H9 (cell line): ENCODE measurements around the gene PMS1. TPM values are rescaled to one million over a fixed set of nuclear protein-coding genes. Genes with fewer than 3 reads are reported as not detected.

Experiments used
- DNase-seq: peaks from one replicate; pipeline ENCODE4 v3.0.0-alpha.2; 2017
- H2AFZ ChIP-seq: one replicate; pipeline ENCODE4 v1.6.1; 2013; ENCODE audit warnings: mild to moderate bottlenecking, low read length, control low read depth, moderate library complexity
- H2AK5ac ChIP-seq: 2 replicates; pipeline ENCODE4 v1.6.1; 2013; ENCODE audit warnings: low read length, control low read depth, mixed read lengths; ENCODE audit not compliant: insufficient read length
- H2BK120ac ChIP-seq: one replicate; pipeline ENCODE4 v1.6.1; 2013; ENCODE audit warnings: low read depth, mild to moderate bottlenecking, low read length, control low read depth, inconsistent platforms; ENCODE audit not compliant: poor library complexity, severe bottlenecking
- H2BK12ac ChIP-seq: 2 replicates; pipeline ENCODE4 v1.6.1; 2013; ENCODE audit warnings: low read length, control low read depth, mixed read lengths, low read depth; ENCODE audit not compliant: insufficient read length
- H2BK15ac ChIP-seq: 2 replicates; pipeline ENCODE4 v1.6.1; 2013; ENCODE audit warnings: low read depth, low read length, control low read depth
- H2BK20ac ChIP-seq: one replicate; pipeline ENCODE4 v1.6.1; 2013; ENCODE audit warnings: low read depth, mild to moderate bottlenecking, low read length, control low read depth, inconsistent platforms; ENCODE audit not compliant: poor library complexity, severe bottlenecking
- H2BK5ac ChIP-seq: 2 replicates; pipeline ENCODE4 v1.6.1; 2013; ENCODE audit warnings: low read length, control low read depth, mixed read lengths; ENCODE audit not compliant: insufficient read length
- H3K14ac ChIP-seq: 2 replicates; pipeline ENCODE4 v1.6.1; 2013; ENCODE audit warnings: low read length, control low read depth; ENCODE audit not compliant: insufficient read depth
- H3K18ac ChIP-seq: 2 replicates; pipeline ENCODE4 v1.6.1; 2013; ENCODE audit warnings: low read depth, mild to moderate bottlenecking, mixed read lengths, low read length, control low read depth; ENCODE audit not compliant: insufficient read length
- H3K23ac ChIP-seq: 2 replicates; pipeline ENCODE4 v1.6.1; 2013; ENCODE audit warnings: low read length, control low read depth, mixed read lengths, low read depth; ENCODE audit not compliant: insufficient read length
- H3K23me2 ChIP-seq: 2 replicates; pipeline ENCODE4 v1.6.1; 2013; ENCODE audit warnings: low read depth, mild to moderate bottlenecking, mixed read lengths, low read length, control low read depth; ENCODE audit not compliant: insufficient read length, poor library complexity, severe bottlenecking
- H3K27ac ChIP-seq: 2 replicates; pipeline ENCODE4 v1.5.1; 2013; ENCODE audit warnings: low read length, control low read depth, mixed read lengths, low read depth; ENCODE audit not compliant: insufficient read length
- H3K27me3 ChIP-seq: 2 replicates; pipeline ENCODE4 v1.6.1; 2013; ENCODE audit warnings: low read length, control low read depth, inconsistent platforms; ENCODE audit not compliant: insufficient read depth
- H3K4ac ChIP-seq: 2 replicates; pipeline ENCODE4 v1.6.1; 2013; ENCODE audit warnings: low read depth, mild to moderate bottlenecking, control low read depth, inconsistent platforms, low read length, moderate library complexity
- H3K4me1 ChIP-seq: 2 replicates; pipeline ENCODE4 v1.6.1; 2013; ENCODE audit warnings: low read length, control low read depth, inconsistent platforms; ENCODE audit not compliant: insufficient read depth
- H3K4me2 ChIP-seq: 2 replicates; pipeline ENCODE4 v1.6.1; 2013; ENCODE audit warnings: low read length, control low read depth, mixed read lengths; ENCODE audit not compliant: insufficient read length, insufficient read depth
- H3K56ac ChIP-seq: 2 replicates; pipeline ENCODE4 v1.6.1; 2013; ENCODE audit warnings: low read depth, mild to moderate bottlenecking, mixed read lengths, low read length, control low read depth; ENCODE audit not compliant: insufficient read length
- H3K79me1 ChIP-seq: 2 replicates; pipeline ENCODE4 v1.6.1; 2013; ENCODE audit warnings: low read depth, mild to moderate bottlenecking, moderate library complexity, low read length, control low read depth, inconsistent platforms; ENCODE audit not compliant: insufficient read depth, poor library complexity, severe bottlenecking
- H3K79me2 ChIP-seq: 2 replicates; pipeline ENCODE4 v1.6.1; 2013; ENCODE audit warnings: low read length, control low read depth, inconsistent platforms; ENCODE audit not compliant: insufficient read depth
- H3K9ac ChIP-seq: 2 replicates; pipeline ENCODE4 v1.6.1; 2013; ENCODE audit warnings: low read length, control low read depth, mixed read lengths; ENCODE audit not compliant: insufficient read length; ENCODE audit errors: extremely low read depth
- H3K9me3 ChIP-seq: one replicate; pipeline ENCODE4 v1.6.1; 2013; ENCODE audit warnings: low read depth, low read length, inconsistent platforms; ENCODE audit not compliant: control insufficient read depth
- H3T11ph ChIP-seq: one replicate; pipeline ENCODE4 v1.6.1; 2013; ENCODE audit warnings: mild to moderate bottlenecking, low read length, control low read depth, inconsistent platforms
- H4K20me1 ChIP-seq: one replicate; pipeline ENCODE4 v1.6.1; 2013; ENCODE audit not compliant: control insufficient read depth, insufficient read length, insufficient read depth
- H4K5ac ChIP-seq: 2 replicates; pipeline ENCODE4 v1.6.1; 2013; ENCODE audit warnings: low read depth, mild to moderate bottlenecking, mixed read lengths, low read length, control low read depth; ENCODE audit not compliant: insufficient read length
- H4K8ac ChIP-seq: replicated peaks from 2 replicates; pipeline ENCODE4 v1.6.1; 2013; ENCODE audit warnings: low read length, control low read depth, mixed read lengths, low read depth; ENCODE audit not compliant: insufficient read length
- H4K91ac ChIP-seq: 2 replicates; pipeline ENCODE4 v1.6.1; 2013; ENCODE audit warnings: low read depth, mild to moderate bottlenecking, moderate library complexity, mixed read lengths, low read length, control low read depth; ENCODE audit not compliant: insufficient read length
- H3K27ac Mint-ChIP-seq, 3 experiments: 2 replicates in 2 of 3; 3 replicates in 1 of 3; pipeline ENCODE4 v1.8.0; 2020 to 2021; ENCODE audit warnings: mixed read lengths in 3 of 3, mild to moderate bottlenecking in 1 of 3, moderate library complexity in 1 of 3
- H3K27me3 Mint-ChIP-seq: 2 replicates; pipeline ENCODE4 v1.8.0; 2021; ENCODE audit warnings: low read depth, mild to moderate bottlenecking, moderate library complexity, mixed read lengths
- H3K36me3 Mint-ChIP-seq, 3 experiments: 2 replicates in 2 of 3; 3 replicates in 1 of 3; pipeline ENCODE4 v1.8.0; 2020 to 2021; ENCODE audit warnings: low read depth in 3 of 3, mixed read lengths in 3 of 3; ENCODE audit not compliant: insufficient read depth in 1 of 3
- H3K4me1 Mint-ChIP-seq, 2 experiments: 2 replicates each; pipeline ENCODE4 v1.8.0; 2020; ENCODE audit warnings: mixed read lengths in 2 of 2
- H3K4me3 Mint-ChIP-seq, 2 experiments: 2 replicates in 1 of 2; 3 replicates in 1 of 2; pipeline ENCODE4 v1.8.0; 2020 to 2021; ENCODE audit warnings: mild to moderate bottlenecking in 2 of 2, mixed read lengths in 2 of 2, moderate library complexity in 1 of 2
- H3K9me3 Mint-ChIP-seq, 2 experiments: 2 replicates in 1 of 2; 3 replicates in 1 of 2; pipeline ENCODE4 v1.8.0; 2020; ENCODE audit warnings: mild to moderate bottlenecking in 2 of 2, mixed read lengths in 2 of 2, moderate library complexity in 1 of 2
- CTCF ChIP-seq: fragments of 200-600 bp; sonication (generic); conservative IDR thresholded peaks from 3 replicates; pipeline ENCODE4 v1.8.0; 2021; ENCODE audit warnings: antibody characterized with exemption, mild to moderate bottlenecking
- WGBS: extraction: QIAGEN DNeasy Blood & Tissue Kit; methylation state at CpG from one replicate; pipeline ENCODE4 v1.1.7; 2013; ENCODE audit warnings: missing lambda C conversion rate, low lambda C conversion rate, mixed read lengths; ENCODE audit not compliant: insufficient read length; ENCODE audit errors: extremely low coverage; 5-methylcytosine and 5-hydroxymethylcytosine counted together
- total RNA-seq: library from RNA; stranded (reverse); gene quantifications from 2 replicates; pipeline ENCODE4 v1.2.1, GENCODE V29; 2021

The PMS1 gene
- total RNA-seq, 1 experiment from 2014 or later: 47.2 TPM

DNA sequence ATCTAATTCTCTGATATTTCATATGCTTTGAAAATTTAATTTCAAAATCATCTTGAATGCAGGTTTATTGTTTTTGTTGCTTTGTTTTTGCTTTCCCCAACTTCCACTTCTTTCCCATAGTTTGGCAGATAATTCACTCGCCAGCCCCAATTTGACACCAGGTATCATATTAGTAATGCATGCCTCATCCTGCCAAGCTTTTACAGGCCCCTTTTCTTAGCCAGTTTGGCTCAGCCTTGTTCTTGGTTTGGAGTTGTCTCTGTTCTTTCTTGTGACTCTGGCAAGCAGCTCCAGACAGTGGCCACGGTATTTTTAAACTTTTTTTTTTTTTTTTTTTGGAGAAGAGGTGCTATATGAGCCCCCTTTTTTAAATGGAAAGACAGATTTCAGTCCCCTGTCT lies 65.3 kb downstream of the PMS1 start:
- H3K4me2 ChIP-seq: no peak overlapping the region
- H3K27me3 ChIP-seq: no peaks in the 10 kb centered on the region
- H3K4me3 Mint-ChIP-seq: no peak overlapping the region
- peaks cover 23 to 38% of the 10 kb centered on the region in 2 experiments for H3K4me1 Mint-ChIP-seq
- H2BK12ac ChIP-seq: no peak overlapping the region
- no peak overlapping the region for H3K18ac ChIP-seq
- no peak overlapping the region for H2AFZ ChIP-seq
- H4K5ac ChIP-seq: no peak overlapping the region
- no CpG with 5 or more reads among the region's 2 CpGs for WGBS
- H2BK20ac ChIP-seq: no peak overlapping the region
- no peak overlapping the region for H3K14ac ChIP-seq
- peaks cover 10 to 36% (median 33%) of the 10 kb centered on the region in 3 experiments; a peak in 6 of 7 replicates for H3K36me3 Mint-ChIP-seq
- no peaks in the 10 kb centered on the region for H3K9me3 Mint-ChIP-seq
- H3T11ph ChIP-seq: no peak overlapping the region
- no peak overlapping the region for H4K91ac ChIP-seq
- H3K4ac ChIP-seq: no peak overlapping the region
- no peak overlapping the region for H2AK5ac ChIP-seq
- H3K9me3 ChIP-seq: no peaks in the 10 kb centered on the region
- no peak overlapping the region for H2BK120ac ChIP-seq
- no peaks in the 10 kb centered on the region for H4K20me1 ChIP-seq
- no peak overlapping the region for H3K9ac ChIP-seq
- no peak for TF ChIP-seq CTCF
- no peak overlapping the region for H3K56ac ChIP-seq
- no peaks in the 10 kb centered on the region for H3K79me1 ChIP-seq
- no peak overlapping the region for H2BK5ac ChIP-seq
- no peak overlapping the region for H2BK15ac ChIP-seq
- H3K27ac ChIP-seq: no peak overlapping the region
- peak overlapping the region in 2 of 3 experiments; percentile 8 to 67; a peak in 1 of 7 replicates for H3K27ac Mint-ChIP-seq
- H3K79me2 ChIP-seq: no peaks in the 10 kb centered on the region
- no peaks in the 10 kb centered on the region; the same call in 1 of the 2 replicates for H3K4me1 ChIP-seq
- H3K23me2 ChIP-seq: no peaks in the 10 kb centered on the region
- no peak overlapping the region for H4K8ac ChIP-seq
- H3K27me3 Mint-ChIP-seq: no peaks in the 10 kb centered on the region
- DNase-seq: no peak
- no peak overlapping the region for H3K23ac ChIP-seq
